22Rv1 (cell line): Measurements from ENCODE around the gene STAT1.

Experiments used
- H3K27ac ChIP-seq: fragments of 450-650 bp; 2 replicates; pipeline ENCODE4 v1.5.1; 2017
- CTCF ChIP-seq: fragments of 450-650 bp; IDR thresholded peaks from 2 replicates; pipeline ENCODE4 v1.5.1; 2017; ENCODE audit warnings: mild to moderate bottlenecking
- ZFX ChIP-seq: fragments of 450-650 bp; IDR thresholded peaks from 2 replicates; pipeline ENCODE4 v1.6.1; 2017; ENCODE audit warnings: antibody characterized with exemption, borderline replicate concordance

STAT1 gene

GRCh38 chr2:191009541-191010374 lies 4.2 kb downstream of the STAT1 start:
- no peak for TF ChIP-seq CTCF
- no peak for TF ChIP-seq ZFX
- no peak overlapping the region for H3K27ac ChIP-seq

- no peak overlapping the region for H3K27ac ChIP-seq
- TF ChIP-seq ZFX (no peak), CTCF (no peak)
Measured at GRCh38 chr2:191008286-191008685, 5.7 kb downstream of the STAT1 start.

GRCh38 chr2:191006997-191007783 lies 6.8 kb downstream of the STAT1 start:
- TF ChIP-seq CTCF (no peak), ZFX (no peak)
- H3K27ac ChIP-seq = no peak overlapping the region

GRCh38 chr2:191006297-191006696 lies 7.7 kb downstream of the STAT1 start:
- TF ChIP-seq CTCF (no peak), ZFX (no peak)
- H3K27ac ChIP-seq = no peak overlapping the region

- no peak overlapping the region for H3K27ac ChIP-seq
Measured at GRCh38 chr2:191003405-191004309, 10.3 kb downstream of the STAT1 start.

GRCh38 chr2:191001624-191002023 lies 12.3 kb downstream of the STAT1 start:
- no peak for TF ChIP-seq ZFX
- TF ChIP-seq CTCF = no peak
- H3K27ac ChIP-seq = no peak overlapping the region

More at GRCh38 chr2:191003405-191004309, 10.3 kb downstream of the STAT1 start:
- TF ChIP-seq CTCF (no peak), ZFX (no peak)
